Right cardiac atrium (tissue), 5 donors: ENCODE data around the gene C16orf95. TPM values are rescaled to one million over a fixed set of nuclear protein-coding genes. Genes with fewer than 3 reads are reported as not detected.
A peak's percentile ranks its signal among the peaks of the same experiment; 100 is the strongest.

ENCODE experiments used
- ATAC-seq, 2 donors: fragments of 200-7000 bp; cut with Tn5 transposase; one replicate each; pipeline versions ENCODE4 v1.8.0 to v1.9.1; 2020; ENCODE audit warnings: moderate library complexity in 2 of 2, mild to moderate bottlenecking in 1 of 2
- DNase-seq, 3 donors: peaks; one replicate each; pipeline ENCODE4 v3.0.0-alpha.2; 2020
- H3K27ac ChIP-seq: one replicate; pipeline ENCODE4 v1.5.1; 2013; ENCODE audit warnings: mild to moderate bottlenecking, low read length, control low read depth, moderate library complexity
- H3K27me3 ChIP-seq: one replicate; pipeline ENCODE4 v1.6.1; 2013; ENCODE audit not compliant: control insufficient read depth, insufficient read depth
- H3K4me1 ChIP-seq: one replicate; pipeline ENCODE4 v1.6.1; 2013; ENCODE audit warnings: low read length; ENCODE audit not compliant: control insufficient read depth, insufficient read depth
- H3K4me3 ChIP-seq: one replicate; pipeline ENCODE4 v1.5.1; 2013; ENCODE audit warnings: low read length, control low read depth
- H3K9me3 ChIP-seq: one replicate; pipeline ENCODE4 v1.6.1; 2013; ENCODE audit warnings: low read length; ENCODE audit not compliant: control insufficient read depth
- WGBS: extraction: QIAGEN DNeasy Blood & Tissue Kit; methylation state at CpG from one replicate; pipeline ENCODE4 v1.1.7; 2013; 5-methylcytosine and 5-hydroxymethylcytosine counted together
- intact Hi-C, 4 donors: fragments of 100-400 bp; cut with DNase I; formaldehyde crosslinking; loops; one replicate each; pipeline versions ENCODE4 v1.11.0 to v1.14.0; 2022 to 2023
- polyA plus RNA-seq: library from polyadenylated mRNA; stranded (reverse); fragments of 200-250 nt; gene quantifications from one replicate; pipeline ENCODE4 v1.2.3, GENCODE V29; 2013
- total RNA-seq, 4 donors: library from RNA; stranded (reverse); fragmentation: NEBNext Ultra II Directional; extraction: Animal tissue kit (Norgen Biotek cat#: 25700); gene quantifications; one replicate each; pipeline ENCODE4 v1.2.1, GENCODE V29; 2021
- donor health status: healthy with polysubstance abuse.
- donor health status: DM: no; HTN: yes; CAD: no.
- donor health status: DM: no; HTN: no; CAD: no.
- donor health status: DM: no; HTN: yes; CAD: no; lungs with severe emphysema.
- donor health status: DM: yes; HTN: yes; CAD: no.

The C16orf95 gene
- total and polyA plus RNA-seq, 5 donors: 3.4 to 5.4 (median 4.7) TPM

DNA sequence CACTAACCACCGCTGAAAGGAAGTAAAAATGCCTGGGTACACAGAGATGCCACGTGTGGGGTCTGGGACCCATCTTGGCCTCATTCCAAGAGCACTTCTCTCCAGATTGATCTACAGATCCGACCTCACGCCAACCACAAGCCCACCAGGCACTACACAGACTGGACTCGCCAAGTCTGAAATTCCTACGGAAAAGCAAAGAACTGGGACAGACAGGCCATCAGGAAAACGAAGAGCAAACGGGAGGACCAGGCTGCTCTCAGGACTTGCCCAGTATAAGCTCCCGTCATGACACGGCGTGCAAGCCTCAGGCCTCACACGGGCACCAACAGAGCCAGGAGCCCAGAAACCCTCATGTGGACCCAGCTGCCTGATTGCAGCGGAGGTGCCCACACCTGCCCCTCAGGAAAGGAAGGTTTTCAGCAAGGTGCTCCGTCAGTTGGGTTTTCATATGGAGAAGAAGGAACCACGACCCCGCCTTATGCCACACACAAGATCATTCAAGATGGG is 20.1 kb upstream of the C16orf95 start:
- Histone ChIP-seq H3K27ac (no peak overlapping the region), H3K4me1 (no peaks in the 10 kb centered on the region), H3K27me3 (no peaks in the 10 kb centered on the region), H3K9me3 (no peaks in the 10 kb centered on the region), H3K4me3 (no peak overlapping the region)
- intact Hi-C loops: no loop called here
- WGBS: 81% methylated on average over 16 of the region's 16 CpGs
- DNase-seq: peak in 2 of 3 donors; percentile 5 to 19
- ATAC-seq: no peak

DNA sequence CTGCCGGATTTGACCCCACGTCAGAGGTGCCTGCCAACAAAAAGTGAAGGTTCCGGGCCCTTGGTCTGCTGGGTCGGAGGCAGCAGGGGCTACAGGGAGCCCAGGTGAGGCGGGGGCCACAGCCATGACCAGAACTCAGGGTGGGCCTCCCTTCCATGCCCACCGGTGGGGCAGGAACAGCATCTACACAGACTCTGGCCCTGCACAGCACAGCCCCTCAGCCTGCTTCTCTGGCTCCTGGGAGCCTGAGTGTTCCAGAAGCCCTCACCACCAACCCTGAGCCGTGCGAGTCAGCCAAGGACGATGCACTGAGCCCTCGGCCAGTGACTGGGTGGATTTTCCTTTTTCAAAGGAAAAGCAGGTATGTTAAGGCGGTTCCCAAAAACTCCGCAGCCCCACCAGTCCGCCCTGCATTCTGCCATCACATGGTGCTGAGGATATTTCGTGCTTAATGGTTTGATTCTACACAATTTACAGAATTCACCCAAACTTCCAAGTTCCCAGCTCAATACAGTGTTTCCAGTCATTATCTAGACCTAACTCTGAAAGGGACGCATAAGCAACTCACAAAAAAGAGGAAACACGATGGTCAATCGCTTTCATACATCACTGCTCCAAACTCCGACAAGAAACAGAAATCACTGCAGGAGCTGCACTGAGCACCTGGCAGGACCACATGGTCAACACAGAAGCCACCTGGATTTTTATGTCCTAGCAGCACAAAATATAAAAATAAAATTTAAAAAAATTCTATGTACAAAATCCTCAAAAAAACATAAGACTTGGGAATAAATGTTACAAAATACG is 19.4 kb upstream of the C16orf95 start:
- intact Hi-C loops: no loop called here
- no peak for ATAC-seq
- Histone ChIP-seq H3K4me1 (no peaks in the 10 kb centered on the region), H3K27ac (no peak overlapping the region), H3K4me3 (no peak overlapping the region), H3K27me3 (no peaks in the 10 kb centered on the region), H3K9me3 (no peaks in the 10 kb centered on the region)
- WGBS: 90% methylated on average over 19 of the region's 19 CpGs
- peak in 2 of 3 donors; percentile 5 to 7 for DNase-seq

DNA sequence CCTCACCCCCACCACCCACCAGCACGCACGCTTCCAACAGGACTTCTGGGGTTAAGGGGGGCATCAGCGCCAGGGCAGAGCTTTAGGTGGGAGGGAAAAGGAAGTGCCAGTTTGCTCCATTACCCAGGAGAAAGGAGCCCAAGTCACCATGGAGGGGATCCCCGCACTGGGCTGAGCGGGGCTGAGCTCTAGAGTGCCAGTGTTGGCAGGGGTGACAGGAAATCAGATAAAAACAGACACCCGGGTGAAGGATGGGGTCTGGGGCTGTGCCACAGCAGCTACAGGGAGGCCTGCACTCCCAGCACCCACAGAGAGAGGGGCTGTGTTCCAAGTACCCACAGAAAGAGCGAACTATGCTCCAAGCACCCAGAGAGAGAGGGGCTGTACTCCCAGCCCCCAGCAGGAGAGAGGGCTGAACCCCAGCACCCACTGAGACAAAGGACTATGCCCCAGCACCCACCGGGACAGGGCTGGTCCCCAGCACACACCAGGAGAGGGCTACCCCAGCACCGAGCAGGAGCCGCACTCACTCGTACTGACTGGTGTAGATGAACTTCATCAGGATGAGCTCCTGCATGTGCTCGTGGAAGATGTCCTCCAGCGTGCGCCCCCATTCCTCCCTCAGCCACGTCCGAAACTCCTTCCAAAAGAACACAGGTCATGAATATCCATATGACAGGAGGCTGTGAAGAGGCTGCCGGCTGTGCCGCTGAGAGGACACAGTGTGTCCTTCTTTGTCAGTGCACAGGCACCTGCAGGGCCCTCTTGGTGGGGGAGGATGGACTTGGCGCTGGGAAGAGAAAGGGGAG is 18.6 kb upstream of the C16orf95 start:
- Histone ChIP-seq H3K4me3 (no peak overlapping the region), H3K27me3 (no peaks in the 10 kb centered on the region), H3K4me1 (no peaks in the 10 kb centered on the region), H3K9me3 (no peaks in the 10 kb centered on the region), H3K27ac (no peak overlapping the region)
- 86% methylated on average over 19 of the region's 19 CpGs for WGBS
- peak in 1 of 3 donors; percentile 6 for DNase-seq
- no peak for ATAC-seq
- intact Hi-C loops: no loop called here

DNA sequence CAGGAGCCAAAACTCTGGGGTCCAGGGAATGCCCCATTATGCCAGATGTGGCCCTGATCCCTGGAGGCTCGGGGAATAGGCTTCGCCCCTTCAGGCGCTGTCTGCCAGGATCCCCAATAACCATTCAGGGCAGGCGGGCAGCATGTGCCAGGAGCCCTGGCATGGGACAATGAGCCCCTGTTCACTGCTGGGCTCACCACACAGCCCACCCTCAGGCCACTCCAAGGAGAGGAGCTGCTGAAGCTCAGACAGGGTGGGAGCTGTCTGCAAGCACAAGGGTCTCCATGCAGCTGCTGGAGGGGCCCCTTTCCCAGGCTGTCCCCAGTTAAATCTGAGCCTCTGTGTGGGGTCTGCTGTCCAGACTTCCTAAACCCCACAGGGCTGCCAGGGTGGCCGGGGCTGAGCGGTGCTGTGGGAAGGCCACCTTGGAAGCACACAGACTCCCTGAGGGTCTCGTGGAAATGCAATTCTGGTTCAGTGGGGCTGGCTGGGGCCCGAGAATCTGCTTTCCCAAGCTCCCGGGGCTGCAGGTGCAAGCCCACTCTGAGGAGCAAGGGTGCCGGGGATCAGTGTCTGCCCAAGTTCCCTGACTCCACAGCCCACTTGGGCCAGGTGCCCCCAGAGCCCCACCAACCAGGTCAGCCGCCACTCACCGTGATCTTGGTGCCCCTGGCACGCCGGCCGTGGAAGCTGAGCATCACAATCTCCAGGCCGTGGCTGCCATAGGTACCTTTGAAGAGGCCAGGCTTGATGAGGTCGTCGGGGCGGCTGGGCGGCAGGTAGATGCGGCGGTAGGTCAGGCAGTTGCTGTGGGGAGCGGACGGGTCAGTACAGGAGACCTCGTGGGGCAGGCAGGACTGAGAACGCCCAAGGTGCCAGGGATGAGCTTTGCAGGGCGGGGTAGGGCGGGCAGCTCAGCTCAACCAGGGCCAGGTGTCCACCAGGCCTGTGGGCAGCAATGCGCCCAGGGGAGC is 17.7 kb upstream of the C16orf95 start:
- Histone ChIP-seq H3K4me3 (no peak overlapping the region), H3K4me1 (no peaks in the 10 kb centered on the region), H3K27me3 (no peaks in the 10 kb centered on the region), H3K9me3 (no peaks in the 10 kb centered on the region), H3K27ac (no peak overlapping the region)
- ATAC-seq (no peak), DNase-seq (peak in 2 of 3 donors; percentile 8 to 38)
- intact Hi-C loops: no loop called here
- WGBS: 93% methylated on average over 29 of the region's 29 CpGs

DNA sequence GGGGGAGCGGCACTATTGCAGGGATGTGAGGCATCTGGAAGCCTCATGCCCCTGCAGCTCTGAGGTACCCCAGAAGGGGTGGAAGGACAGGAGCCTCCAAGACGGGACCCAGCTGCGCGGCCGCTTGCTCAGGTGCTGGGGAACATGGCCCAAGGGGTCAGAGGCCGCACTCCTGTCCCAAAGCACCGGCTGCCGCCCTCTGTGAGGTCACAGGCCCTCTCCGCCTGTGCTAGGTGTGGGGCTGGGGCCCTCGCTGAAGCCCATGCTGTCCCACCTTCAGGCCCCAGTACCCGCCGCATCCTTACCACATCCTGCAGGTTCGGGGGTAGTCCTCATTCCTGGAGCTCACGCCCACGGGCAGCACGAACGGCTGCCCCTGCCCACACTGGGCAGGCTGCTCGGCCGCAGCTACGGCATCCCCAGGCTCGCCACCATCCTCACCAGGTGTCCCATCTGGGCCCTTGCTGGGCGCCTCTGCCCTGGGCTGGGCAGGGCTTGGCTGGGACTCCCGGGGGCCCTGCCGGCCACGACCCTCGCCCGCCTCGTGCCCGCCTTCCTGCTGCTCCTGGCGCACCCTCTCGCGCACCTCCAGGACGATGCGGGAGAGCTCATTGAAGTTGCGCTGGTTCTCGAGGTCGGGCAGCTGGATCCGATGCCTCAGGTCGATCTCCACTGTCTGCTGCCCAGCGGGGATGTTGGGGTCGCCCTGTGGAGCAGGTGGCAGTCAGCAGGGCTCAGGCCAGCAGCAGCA is 16.6 kb upstream of the C16orf95 start:
- H3K27me3 ChIP-seq: no peaks in the 10 kb centered on the region
- no peaks in the 10 kb centered on the region for H3K4me1 ChIP-seq
- intact Hi-C loops: no loop called here
- no peak for ATAC-seq
- H3K27ac ChIP-seq: no peak overlapping the region
- peak in 2 of 3 donors; percentile 8 to 30 for DNase-seq
- 94% methylated on average over 41 of the region's 41 CpGs for WGBS
- no peak overlapping the region for H3K4me3 ChIP-seq
- no peaks in the 10 kb centered on the region for H3K9me3 ChIP-seq

DNA sequence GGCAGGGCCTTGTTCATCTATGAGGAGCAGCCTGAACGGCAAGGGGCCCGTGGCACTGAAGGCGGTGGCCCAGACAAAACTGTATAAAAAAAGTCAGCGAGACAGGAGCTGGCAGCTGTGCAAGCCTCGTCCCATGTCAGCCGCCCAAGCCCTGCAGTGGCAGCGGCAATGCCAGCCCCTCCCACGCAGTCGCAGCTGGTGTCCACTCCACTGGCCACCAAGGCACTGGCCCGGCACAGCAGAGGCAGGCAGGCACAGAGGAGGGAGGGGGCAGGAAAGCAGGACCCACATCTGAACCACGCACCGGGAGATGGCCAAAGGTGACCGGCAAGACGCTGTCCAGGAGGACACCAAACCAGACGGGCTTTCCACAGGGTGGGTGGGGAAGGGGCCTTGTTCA is 15.9 kb upstream of the C16orf95 start:
- Histone ChIP-seq H3K27me3 (no peaks in the 10 kb centered on the region), H3K9me3 (no peaks in the 10 kb centered on the region), H3K4me3 (no peak overlapping the region), H3K27ac (no peak overlapping the region), H3K4me1 (no peaks in the 10 kb centered on the region)
- intact Hi-C loops: no loop called here
- no peak for ATAC-seq
- 85% methylated on average over 15 of the region's 15 CpGs for WGBS
- peak in 1 of 3 donors; percentile 6 for DNase-seq

DNA sequence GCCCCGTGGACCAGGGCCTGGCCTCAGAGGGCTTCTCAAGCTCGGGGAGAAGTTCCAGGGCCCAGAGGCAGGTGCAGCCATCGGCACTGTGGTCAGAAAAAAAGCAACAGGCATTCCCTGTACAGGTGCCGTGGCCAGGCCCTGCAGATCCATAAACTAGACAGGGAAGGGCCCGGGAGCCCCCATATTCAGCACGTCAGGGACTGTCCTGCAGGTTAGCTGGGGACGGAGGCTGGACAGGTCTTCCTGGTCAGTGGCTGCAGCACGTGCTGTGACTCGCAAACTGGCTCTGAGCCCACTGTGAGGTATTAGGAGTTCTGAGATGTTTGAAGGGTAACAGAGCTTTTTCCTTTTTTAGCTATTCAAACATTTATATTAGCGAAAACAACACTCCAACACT is 15.0 kb upstream of the C16orf95 start:
- DNase-seq (peak in 1 of 3 donors; percentile 8), ATAC-seq (no peak)
- 80% methylated on average over 10 of the region's 10 CpGs for WGBS
- H3K4me1 ChIP-seq: no peaks in the 10 kb centered on the region
- no peak overlapping the region for H3K4me3 ChIP-seq
- H3K9me3 ChIP-seq: no peaks in the 10 kb centered on the region
- no peak overlapping the region for H3K27ac ChIP-seq
- H3K27me3 ChIP-seq: no peaks in the 10 kb centered on the region
- intact Hi-C loops: no loop called here

DNA sequence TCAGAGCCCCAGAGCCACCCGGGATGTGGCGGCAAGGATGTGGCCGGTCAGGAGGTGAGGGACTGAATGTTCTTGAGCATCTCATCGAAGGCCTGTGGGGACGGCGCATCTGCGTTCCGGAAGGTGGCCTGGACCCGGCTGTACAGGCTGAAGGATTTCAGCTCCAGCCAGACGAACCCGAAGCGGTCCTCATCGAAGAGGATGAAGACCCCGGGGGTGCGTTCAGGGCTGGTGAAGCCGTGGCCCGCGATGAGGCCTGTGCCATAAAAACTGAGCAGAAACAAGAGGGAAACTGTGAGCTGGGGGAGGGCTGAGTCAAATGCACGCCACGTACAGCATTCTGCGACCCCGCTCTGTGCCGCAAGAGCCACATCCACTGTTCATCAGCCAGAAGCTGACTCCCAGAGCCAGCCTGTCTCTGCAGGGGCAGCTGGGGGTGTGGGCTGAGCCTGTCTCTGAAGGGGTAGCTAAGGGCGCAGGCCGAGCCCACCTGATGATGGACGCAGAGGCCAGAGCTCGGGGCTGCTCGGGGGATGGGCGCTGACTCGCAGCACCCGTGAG is 14.1 kb upstream of the C16orf95 start:
- DNase-seq: no peak
- intact Hi-C loops: no loop called here
- H3K27ac ChIP-seq: no peak overlapping the region

DNA sequence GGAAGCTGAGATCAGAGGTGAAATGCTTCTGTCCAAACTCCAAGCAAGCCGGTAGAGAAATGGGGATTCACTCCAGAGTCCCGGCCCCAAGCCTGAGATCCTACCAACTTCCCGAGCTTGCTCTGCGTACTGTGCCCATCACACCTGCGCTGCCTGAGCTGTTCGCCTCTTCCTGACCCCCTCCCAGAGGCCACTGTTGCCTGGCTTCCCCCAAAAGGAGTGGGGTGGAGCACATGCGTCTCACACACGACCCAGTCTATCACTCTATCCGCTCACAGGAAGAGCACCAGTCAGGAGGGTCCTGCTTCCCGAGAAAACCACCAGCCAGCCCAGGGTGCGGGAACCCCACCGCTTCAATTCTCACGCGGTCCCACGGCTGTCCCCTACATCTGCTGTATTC is 13.5 kb upstream of the C16orf95 start:
- Histone ChIP-seq H3K9me3 (no peaks in the 10 kb centered on the region), H3K27me3 (no peaks in the 10 kb centered on the region), H3K4me1 (no peaks in the 10 kb centered on the region), H3K27ac (no peak overlapping the region), H3K4me3 (no peak overlapping the region)
- WGBS: 92% methylated on average over 15 of the region's 15 CpGs
- no peak for ATAC-seq
- intact Hi-C loops: no loop called here
- DNase-seq: peak in 1 of 3 donors; percentile 10

More for the DNA sequence above, 14.1 kb upstream of the C16orf95 start:
- H3K4me1 ChIP-seq: no peaks in the 10 kb centered on the region
- WGBS: 90% methylated on average over 31 of the region's 31 CpGs
- no peaks in the 10 kb centered on the region for H3K9me3 ChIP-seq
- no peak for ATAC-seq
- no peak overlapping the region for H3K4me3 ChIP-seq
- no peaks in the 10 kb centered on the region for H3K27me3 ChIP-seq

DNA sequence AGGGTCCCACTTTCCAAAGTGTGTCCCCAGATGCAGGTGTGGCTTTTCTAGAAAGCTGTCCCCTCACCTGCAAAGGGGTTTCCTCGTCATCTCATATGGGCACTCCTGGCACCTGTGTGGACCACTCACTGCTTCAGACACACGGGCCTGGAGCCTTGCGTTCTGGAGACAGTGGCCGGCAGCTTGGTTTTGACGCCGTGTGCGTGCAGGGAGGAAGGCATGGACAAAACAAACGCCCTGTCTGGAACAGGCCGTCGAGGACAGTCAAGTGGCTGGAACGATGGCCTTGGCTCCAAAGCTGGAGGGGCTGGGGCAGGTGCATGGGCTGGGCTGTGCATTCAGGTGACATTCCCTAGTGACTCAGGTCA is 13.0 kb upstream of the C16orf95 start:
- H3K9me3 ChIP-seq: no peaks in the 10 kb centered on the region
- DNase-seq (peak in 2 of 3 donors; percentile 5 to 26), ATAC-seq (no peak)
- intact Hi-C loops: no loop called here
- WGBS: 90% methylated on average over 11 of the region's 11 CpGs
- no peaks in the 10 kb centered on the region for H3K4me1 ChIP-seq
- H3K27ac ChIP-seq: no peak overlapping the region
- no peaks in the 10 kb centered on the region for H3K27me3 ChIP-seq
- no peak overlapping the region for H3K4me3 ChIP-seq
